ENCODE results near the gene POLDIP2. TPM values are rescaled to one million over a fixed set of nuclear protein-coding genes. Genes with fewer than 3 reads are reported as not detected.

POLDIP2 gene
- total and polyA plus RNA-seq, 2 of the 13 experiments (the other 11 are each of a cell fraction or from before 2014, with no cell fraction given), result 85.9 to 114 TPM

- TF ChIP-seq ZNF142 (CRISPR knock-in tag; IDR thresholded peaks at IDR 0.05) (no peak), HNF4A (CRISPR knock-in tag; IDR thresholded peaks at IDR 0.05) (peak; percentile 39; the same call in 1 of the 2 replicates), TCF7 (IDR thresholded peaks at IDR 0.05; ENCODE audit: low read depth) (no peak), ZNF30 (CRISPR knock-in tag; IDR thresholded peaks at IDR 0.05) (no peak), FOXK2 (IDR thresholded peaks at IDR 0.05) (peak; percentile 70), ATAD3A (CRISPR knock-in tag; IDR thresholded peaks at IDR 0.05) (no peak), MBNL3 (CRISPR knock-in tag; conservative IDR thresholded peaks at IDR 0.05) (no peak), EEA1 (CRISPR knock-in tag; IDR thresholded peaks at IDR 0.05; ENCODE audit: borderline replicate concordance) (no peak), YY1 (IDR thresholded peaks at IDR 0.05; ENCODE audit: insufficient read depth, insufficient replicate concordance, low read depth, low read length) (no peak), ZGPAT (CRISPR knock-in tag; IDR thresholded peaks at IDR 0.05) (0 out of 2 replicates have a peak, but pooled peaks have one; percentile 31), MTF2 (CRISPR knock-in tag; IDR thresholded peaks at IDR 0.05; ENCODE audit: borderline replicate concordance) (no peak), KAT7 (CRISPR knock-in tag; IDR thresholded peaks at IDR 0.05; ENCODE audit: borderline replicate concordance) (0 out of 2 replicates have a peak, but pooled peaks have one; percentile 25), KIAA2018 (CRISPR knock-in tag; IDR thresholded peaks at IDR 0.05; ENCODE audit: borderline replicate concordance) (no peak), CEBPB (IDR thresholded peaks at IDR 0.05; ENCODE audit: borderline replicate concordance, low read depth, low read length) (no peak)
These were observed 10.5 kb downstream of the POLDIP2 start (continued) for GRCh38 chr17:28346746-28347246.
